H9 (cell line): ENCODE measurements around the gene ARCN1. TPM values are rescaled to one million over a fixed set of nuclear protein-coding genes. Genes with fewer than 3 reads are reported as not detected.

ENCODE experiments used
- DNase-seq: peaks from one replicate; pipeline ENCODE4 v3.0.0-alpha.2; 2017
- H2AFZ ChIP-seq: one replicate; pipeline ENCODE4 v1.6.1; 2013; ENCODE audit warnings: mild to moderate bottlenecking, low read length, control low read depth, moderate library complexity
- H2AK5ac ChIP-seq: 2 replicates; pipeline ENCODE4 v1.6.1; 2013; ENCODE audit warnings: low read length, control low read depth, mixed read lengths; ENCODE audit not compliant: insufficient read length
- H2BK120ac ChIP-seq: one replicate; pipeline ENCODE4 v1.6.1; 2013; ENCODE audit warnings: low read depth, mild to moderate bottlenecking, low read length, control low read depth, inconsistent platforms; ENCODE audit not compliant: poor library complexity, severe bottlenecking
- H2BK12ac ChIP-seq: 2 replicates; pipeline ENCODE4 v1.6.1; 2013; ENCODE audit warnings: low read length, control low read depth, mixed read lengths, low read depth; ENCODE audit not compliant: insufficient read length
- H2BK15ac ChIP-seq: 2 replicates; pipeline ENCODE4 v1.6.1; 2013; ENCODE audit warnings: low read depth, low read length, control low read depth
- H2BK20ac ChIP-seq: one replicate; pipeline ENCODE4 v1.6.1; 2013; ENCODE audit warnings: low read depth, mild to moderate bottlenecking, low read length, control low read depth, inconsistent platforms; ENCODE audit not compliant: poor library complexity, severe bottlenecking
- H2BK5ac ChIP-seq: 2 replicates; pipeline ENCODE4 v1.6.1; 2013; ENCODE audit warnings: low read length, control low read depth, mixed read lengths; ENCODE audit not compliant: insufficient read length
- H3K14ac ChIP-seq: 2 replicates; pipeline ENCODE4 v1.6.1; 2013; ENCODE audit warnings: low read length, control low read depth; ENCODE audit not compliant: insufficient read depth
- H3K18ac ChIP-seq: 2 replicates; pipeline ENCODE4 v1.6.1; 2013; ENCODE audit warnings: low read depth, mild to moderate bottlenecking, mixed read lengths, low read length, control low read depth; ENCODE audit not compliant: insufficient read length
- H3K23ac ChIP-seq: 2 replicates; pipeline ENCODE4 v1.6.1; 2013; ENCODE audit warnings: low read length, control low read depth, mixed read lengths, low read depth; ENCODE audit not compliant: insufficient read length
- H3K23me2 ChIP-seq: 2 replicates; pipeline ENCODE4 v1.6.1; 2013; ENCODE audit warnings: low read depth, mild to moderate bottlenecking, mixed read lengths, low read length, control low read depth; ENCODE audit not compliant: insufficient read length, poor library complexity, severe bottlenecking
- H3K27ac ChIP-seq: 2 replicates; pipeline ENCODE4 v1.5.1; 2013; ENCODE audit warnings: low read length, control low read depth, mixed read lengths, low read depth; ENCODE audit not compliant: insufficient read length
- H3K27me3 ChIP-seq: 2 replicates; pipeline ENCODE4 v1.6.1; 2013; ENCODE audit warnings: low read length, control low read depth, inconsistent platforms; ENCODE audit not compliant: insufficient read depth
- H3K4ac ChIP-seq: 2 replicates; pipeline ENCODE4 v1.6.1; 2013; ENCODE audit warnings: low read depth, mild to moderate bottlenecking, control low read depth, inconsistent platforms, low read length, moderate library complexity
- H3K4me1 ChIP-seq: 2 replicates; pipeline ENCODE4 v1.6.1; 2013; ENCODE audit warnings: low read length, control low read depth, inconsistent platforms; ENCODE audit not compliant: insufficient read depth
- H3K4me2 ChIP-seq: 2 replicates; pipeline ENCODE4 v1.6.1; 2013; ENCODE audit warnings: low read length, control low read depth, mixed read lengths; ENCODE audit not compliant: insufficient read length, insufficient read depth
- H3K56ac ChIP-seq: 2 replicates; pipeline ENCODE4 v1.6.1; 2013; ENCODE audit warnings: low read depth, mild to moderate bottlenecking, mixed read lengths, low read length, control low read depth; ENCODE audit not compliant: insufficient read length
- H3K79me1 ChIP-seq: 2 replicates; pipeline ENCODE4 v1.6.1; 2013; ENCODE audit warnings: low read depth, mild to moderate bottlenecking, moderate library complexity, low read length, control low read depth, inconsistent platforms; ENCODE audit not compliant: insufficient read depth, poor library complexity, severe bottlenecking
- H3K79me2 ChIP-seq: 2 replicates; pipeline ENCODE4 v1.6.1; 2013; ENCODE audit warnings: low read length, control low read depth, inconsistent platforms; ENCODE audit not compliant: insufficient read depth
- H3K9ac ChIP-seq: 2 replicates; pipeline ENCODE4 v1.6.1; 2013; ENCODE audit warnings: low read length, control low read depth, mixed read lengths; ENCODE audit not compliant: insufficient read length; ENCODE audit errors: extremely low read depth
- H3K9me3 ChIP-seq: one replicate; pipeline ENCODE4 v1.6.1; 2013; ENCODE audit warnings: low read depth, low read length, inconsistent platforms; ENCODE audit not compliant: control insufficient read depth
- H3T11ph ChIP-seq: one replicate; pipeline ENCODE4 v1.6.1; 2013; ENCODE audit warnings: mild to moderate bottlenecking, low read length, control low read depth, inconsistent platforms
- H4K20me1 ChIP-seq: one replicate; pipeline ENCODE4 v1.6.1; 2013; ENCODE audit not compliant: control insufficient read depth, insufficient read length, insufficient read depth
- H4K5ac ChIP-seq: 2 replicates; pipeline ENCODE4 v1.6.1; 2013; ENCODE audit warnings: low read depth, mild to moderate bottlenecking, mixed read lengths, low read length, control low read depth; ENCODE audit not compliant: insufficient read length
- H4K8ac ChIP-seq: replicated peaks from 2 replicates; pipeline ENCODE4 v1.6.1; 2013; ENCODE audit warnings: low read length, control low read depth, mixed read lengths, low read depth; ENCODE audit not compliant: insufficient read length
- H4K91ac ChIP-seq: 2 replicates; pipeline ENCODE4 v1.6.1; 2013; ENCODE audit warnings: low read depth, mild to moderate bottlenecking, moderate library complexity, mixed read lengths, low read length, control low read depth; ENCODE audit not compliant: insufficient read length
- H3K27ac Mint-ChIP-seq, 3 experiments: 2 replicates in 2 of 3; 3 replicates in 1 of 3; pipeline ENCODE4 v1.8.0; 2020 to 2021; ENCODE audit warnings: mixed read lengths in 3 of 3, mild to moderate bottlenecking in 1 of 3, moderate library complexity in 1 of 3
- H3K27me3 Mint-ChIP-seq: 2 replicates; pipeline ENCODE4 v1.8.0; 2021; ENCODE audit warnings: low read depth, mild to moderate bottlenecking, moderate library complexity, mixed read lengths
- H3K36me3 Mint-ChIP-seq, 3 experiments: 2 replicates in 2 of 3; 3 replicates in 1 of 3; pipeline ENCODE4 v1.8.0; 2020 to 2021; ENCODE audit warnings: low read depth in 3 of 3, mixed read lengths in 3 of 3; ENCODE audit not compliant: insufficient read depth in 1 of 3
- H3K4me1 Mint-ChIP-seq, 2 experiments: 2 replicates each; pipeline ENCODE4 v1.8.0; 2020; ENCODE audit warnings: mixed read lengths in 2 of 2
- H3K4me3 Mint-ChIP-seq, 2 experiments: 2 replicates in 1 of 2; 3 replicates in 1 of 2; pipeline ENCODE4 v1.8.0; 2020 to 2021; ENCODE audit warnings: mild to moderate bottlenecking in 2 of 2, mixed read lengths in 2 of 2, moderate library complexity in 1 of 2
- H3K9me3 Mint-ChIP-seq, 2 experiments: 2 replicates in 1 of 2; 3 replicates in 1 of 2; pipeline ENCODE4 v1.8.0; 2020; ENCODE audit warnings: mild to moderate bottlenecking in 2 of 2, mixed read lengths in 2 of 2, moderate library complexity in 1 of 2
- CTCF ChIP-seq: fragments of 200-600 bp; sonication (generic); conservative IDR thresholded peaks from 3 replicates; pipeline ENCODE4 v1.8.0; 2021; ENCODE audit warnings: antibody characterized with exemption, mild to moderate bottlenecking
- WGBS: extraction: QIAGEN DNeasy Blood & Tissue Kit; methylation state at CpG from one replicate; pipeline ENCODE4 v1.1.7; 2013; ENCODE audit warnings: missing lambda C conversion rate, low lambda C conversion rate, mixed read lengths; ENCODE audit not compliant: insufficient read length; ENCODE audit errors: extremely low coverage; 5-methylcytosine and 5-hydroxymethylcytosine counted together
- total RNA-seq: library from RNA; stranded (reverse); gene quantifications from 2 replicates; pipeline ENCODE4 v1.2.1, GENCODE V29; 2021

ARCN1 gene
- total RNA-seq, 1 experiment from 2014 or later = 152 TPM

- Histone ChIP-seq H4K91ac (no peak overlapping the region), H2BK15ac (no peak overlapping the region), H2BK12ac (no peak overlapping the region), H3K23ac (no peak overlapping the region), H3K9me3 (no peaks in the 10 kb centered on the region), H2AFZ (no peak overlapping the region), H3K18ac (no peak overlapping the region), H3K79me1 (peaks cover 5% of the 10 kb centered on the region), H3K4ac (no peak overlapping the region), H3K9ac (no peak overlapping the region), H4K5ac (no peak overlapping the region), H3K14ac (no peak overlapping the region), H3K23me2 (peaks cover 7% of the 10 kb centered on the region), H2BK20ac (no peak overlapping the region), H3T11ph (no peak overlapping the region), H3K27ac (no peak overlapping the region), H3K4me2 (no peak overlapping the region), H2BK120ac (no peak overlapping the region), H2AK5ac (no peak overlapping the region), H3K27me3 (no peaks in the 10 kb centered on the region), H2BK5ac (no peak overlapping the region), H3K79me2 (peaks cover 16% of the 10 kb centered on the region; the same call in 1 of the 2 replicates), H4K8ac (no peak overlapping the region), H4K20me1 (no peaks in the 10 kb centered on the region), H3K56ac (no peak overlapping the region), H3K4me1 (no peaks in the 10 kb centered on the region)
- Mint-ChIP-seq H3K27ac (no peak overlapping the region), H3K4me3 (no peak overlapping the region), H3K4me1 (peaks cover 18% of the 10 kb centered on the region in 2 experiments), H3K9me3 (no peaks in the 10 kb centered on the region; a peak in 2 of 5 replicates), H3K36me3 (peaks cover 0 to 3% (median 0%) of the 10 kb centered on the region in 3 experiments; a peak in 1 of 7 replicates), H3K27me3 (peaks cover 2% of the 10 kb centered on the region)
- no peak for TF ChIP-seq CTCF
- WGBS = no CpG with 5 or more reads among the region's 2 CpGs
- DNase-seq = no peak
Measured at GRCh38 chr11:118569670-118570069, 2.5 kb upstream of the ARCN1 start.
